Heart left ventricle (tissue), 13 donors: Measurements from ENCODE around the gene REV3L.

Experiments used
- POLR2A ChIP-seq, 2 donors: fragments of 450-650 bp; IDR thresholded peaks; one replicate each; pipeline ENCODE4 v1.6.1; 2017; ENCODE audit warnings: antibody characterized with exemption in 2 of 2, mild to moderate bottlenecking in 2 of 2, moderate library complexity in 2 of 2
- TF ChIP-seq, protein P1 (sequence below), 12 donors: fragments of 200-600 bp; sonication (generic) in 4 of 12; IDR thresholded peaks; one replicate each; pipeline versions ENCODE4 v1.5.0 to v1.8.0; 2018 to 2022; ENCODE audit warnings: antibody characterized with exemption in 12 of 12, mild to moderate bottlenecking in 5 of 12
- donor health status: ischemic (EF 13 %, LVEDD 7.1; RV severe dilation, severe dysfunction).
- donor health status: DM: no; HTN: yes; CAD: no.
- donor health status: DM: no; HTN: no; CAD: no.
- donor health status: ischemic (EF 25% LVEDD 6.9; RV normal size, moderate dysfunction).
- donor health status: ischemic (EF 25% LVEDD 5.7; RV mildly dilated, moderate dysfunction).
- donor health status: ischemic (EF 35%, LVEDD 5.7; RV mildly dilated, moderate dysfunction).
- donor health status: nonischemic (EF 11% LVEDD 7.7; RV severe dilation, severe dysfunction).
- donor health status: DM: yes; HTN: yes; CAD: no.
- donor health status: PGD.
- donor health status: ischemic (EF 29% LVEDD 5.4; RV normal size, mild dysfunction).
- donor health status: nonischemic (EF 23%, LVEDD 6.1; RV moderate dilation, normal function).

GRCh38 chr6:111530218-111530617, 47.2 kb upstream of the REV3L start:
- TF ChIP-seq, protein P1, sequence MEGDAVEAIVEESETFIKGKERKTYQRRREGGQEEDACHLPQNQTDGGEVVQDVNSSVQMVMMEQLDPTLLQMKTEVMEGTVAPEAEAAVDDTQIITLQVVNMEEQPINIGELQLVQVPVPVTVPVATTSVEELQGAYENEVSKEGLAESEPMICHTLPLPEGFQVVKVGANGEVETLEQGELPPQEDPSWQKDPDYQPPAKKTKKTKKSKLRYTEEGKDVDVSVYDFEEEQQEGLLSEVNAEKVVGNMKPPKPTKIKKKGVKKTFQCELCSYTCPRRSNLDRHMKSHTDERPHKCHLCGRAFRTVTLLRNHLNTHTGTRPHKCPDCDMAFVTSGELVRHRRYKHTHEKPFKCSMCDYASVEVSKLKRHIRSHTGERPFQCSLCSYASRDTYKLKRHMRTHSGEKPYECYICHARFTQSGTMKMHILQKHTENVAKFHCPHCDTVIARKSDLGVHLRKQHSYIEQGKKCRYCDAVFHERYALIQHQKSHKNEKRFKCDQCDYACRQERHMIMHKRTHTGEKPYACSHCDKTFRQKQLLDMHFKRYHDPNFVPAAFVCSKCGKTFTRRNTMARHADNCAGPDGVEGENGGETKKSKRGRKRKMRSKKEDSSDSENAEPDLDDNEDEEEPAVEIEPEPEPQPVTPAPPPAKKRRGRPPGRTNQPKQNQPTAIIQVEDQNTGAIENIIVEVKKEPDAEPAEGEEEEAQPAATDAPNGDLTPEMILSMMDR (IDR thresholded peaks at IDR 0.05), result no peak
- no peak for TF ChIP-seq POLR2A (IDR thresholded peaks at IDR 0.05)
